Measurements from ENCODE around the gene NOTO.

The NOTO gene

DNA sequence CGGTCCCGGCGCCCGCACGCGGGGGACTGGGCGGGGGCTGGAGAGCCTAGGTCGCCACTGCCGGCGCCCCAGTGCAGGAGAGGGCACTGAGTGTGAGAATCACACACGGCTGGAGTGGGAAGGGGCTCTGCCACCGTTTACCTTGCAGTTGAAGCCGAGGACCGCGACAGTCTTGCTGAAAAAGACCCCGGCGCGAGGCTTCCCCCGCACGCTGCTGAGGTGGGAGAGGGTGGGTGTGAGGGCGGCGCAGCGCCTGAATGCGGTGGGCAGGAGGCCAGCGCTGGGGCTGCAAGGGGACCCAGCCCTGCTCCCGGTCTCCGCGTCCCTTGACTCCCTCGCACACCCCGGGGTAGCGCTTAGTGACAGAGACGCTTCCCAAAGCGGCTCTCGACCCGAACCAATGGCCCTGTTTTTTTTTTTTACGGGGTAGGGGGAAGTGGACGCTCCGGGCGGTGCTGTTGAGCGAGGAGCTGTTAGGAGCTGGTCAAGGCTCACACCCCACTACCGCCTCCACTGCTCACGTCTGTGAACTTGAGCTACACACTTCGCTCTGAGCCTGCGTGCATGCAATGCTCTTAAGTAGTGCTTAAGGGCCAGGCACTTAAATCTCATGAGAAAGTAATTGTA, 794 bp downstream of the NOTO start:
- DNase-seq, result no peak

DNA sequence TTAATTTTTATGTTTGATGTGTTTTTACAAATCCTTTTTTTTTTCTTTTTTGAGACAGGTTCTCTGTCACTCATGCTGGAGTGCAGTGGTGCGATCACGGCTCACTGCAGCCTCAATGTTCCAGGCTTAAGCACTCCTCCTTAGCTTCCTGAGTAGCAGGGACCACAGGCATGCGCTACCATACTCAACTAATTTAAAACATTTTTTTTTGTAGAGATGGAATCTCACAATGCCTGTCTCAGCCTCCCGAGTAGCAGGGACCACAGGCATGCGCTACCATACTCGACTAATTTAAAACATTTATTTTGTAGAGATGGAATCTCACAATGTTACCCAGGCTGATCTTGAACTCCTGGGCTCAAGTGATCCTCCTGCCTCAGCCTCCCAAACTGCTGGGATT, 3.2 kb downstream of the NOTO start:
- DNase-seq, result no peak

DNA sequence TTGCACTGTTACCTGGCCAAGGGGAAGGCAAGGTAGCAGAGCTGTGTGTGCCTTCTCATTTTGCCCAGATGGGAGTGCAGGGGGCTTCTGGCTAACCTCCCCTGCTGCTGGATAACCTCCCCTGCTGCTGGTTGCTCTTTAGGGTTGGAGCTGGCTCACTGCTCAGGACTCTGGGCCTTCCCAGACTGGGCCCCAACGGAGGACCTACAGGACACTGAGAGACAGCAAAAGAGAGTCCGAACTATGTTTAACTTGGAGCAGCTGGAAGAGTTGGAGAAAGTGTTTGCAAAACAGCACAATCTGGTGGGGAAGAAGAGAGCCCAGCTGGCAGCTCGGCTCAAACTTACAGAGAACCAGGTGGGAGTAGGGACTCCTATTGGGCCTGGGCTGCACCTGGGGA, 5.9 kb downstream of the NOTO start:
- no peak for DNase-seq

DNA sequence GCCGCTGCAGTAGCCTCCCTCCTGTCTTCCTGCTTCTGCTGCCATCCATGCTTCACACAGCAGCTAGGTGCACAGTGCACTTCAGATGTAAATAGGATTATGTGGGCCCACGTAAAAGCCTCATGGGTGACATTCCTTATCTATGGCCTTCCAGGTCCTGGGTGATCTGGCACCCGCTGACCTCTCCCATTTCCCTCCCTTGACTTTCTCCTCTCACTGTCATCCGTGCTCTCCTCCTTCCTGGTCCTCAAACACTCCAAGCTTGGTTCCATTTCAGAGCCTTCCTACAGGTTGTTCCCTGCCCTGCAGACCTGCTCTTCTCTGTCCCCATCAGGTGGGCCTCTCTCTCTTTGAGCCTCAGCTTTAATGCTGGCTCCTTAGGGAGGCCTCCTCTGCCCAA, 7.6 kb downstream of the NOTO start:
- no peak for DNase-seq

DNA sequence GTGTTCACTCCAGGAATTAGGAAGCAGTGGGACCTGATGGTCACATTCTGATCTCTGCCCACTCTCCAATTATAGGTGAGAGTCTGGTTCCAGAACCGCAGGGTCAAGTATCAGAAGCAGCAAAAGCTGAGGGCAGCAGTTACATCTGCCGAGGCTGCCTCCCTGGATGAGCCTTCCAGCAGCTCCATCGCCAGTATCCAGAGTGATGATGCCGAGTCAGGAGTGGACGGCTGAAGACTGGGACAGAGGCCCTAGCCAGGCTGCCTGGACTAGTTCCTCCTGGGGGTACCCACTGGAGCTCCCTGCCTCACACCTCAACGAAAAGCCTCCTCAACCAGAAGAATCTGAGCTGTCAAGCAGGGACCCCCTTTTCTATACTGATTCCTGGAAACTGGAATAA, 8.3 kb downstream of the NOTO start:
- DNase-seq, result no peak

DNA sequence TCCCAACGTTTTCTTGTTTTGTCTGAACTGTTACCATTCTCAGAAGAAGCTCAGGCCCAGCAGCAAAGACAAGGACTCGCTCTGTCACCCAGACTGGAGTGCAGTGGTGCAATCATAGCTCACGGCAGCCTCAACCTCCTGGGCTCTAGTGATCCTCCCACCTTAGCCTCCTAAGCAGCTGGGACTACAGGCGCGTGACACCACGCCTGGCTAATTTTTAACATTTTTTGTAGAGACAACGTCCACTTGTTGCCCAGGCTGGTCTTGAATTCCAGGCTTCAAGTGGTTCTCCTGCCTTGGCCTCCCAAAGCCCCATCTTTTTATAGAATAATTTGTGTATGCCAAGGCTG, 9.7 kb downstream of the NOTO start:
- DNase-seq, result no peak

DNA sequence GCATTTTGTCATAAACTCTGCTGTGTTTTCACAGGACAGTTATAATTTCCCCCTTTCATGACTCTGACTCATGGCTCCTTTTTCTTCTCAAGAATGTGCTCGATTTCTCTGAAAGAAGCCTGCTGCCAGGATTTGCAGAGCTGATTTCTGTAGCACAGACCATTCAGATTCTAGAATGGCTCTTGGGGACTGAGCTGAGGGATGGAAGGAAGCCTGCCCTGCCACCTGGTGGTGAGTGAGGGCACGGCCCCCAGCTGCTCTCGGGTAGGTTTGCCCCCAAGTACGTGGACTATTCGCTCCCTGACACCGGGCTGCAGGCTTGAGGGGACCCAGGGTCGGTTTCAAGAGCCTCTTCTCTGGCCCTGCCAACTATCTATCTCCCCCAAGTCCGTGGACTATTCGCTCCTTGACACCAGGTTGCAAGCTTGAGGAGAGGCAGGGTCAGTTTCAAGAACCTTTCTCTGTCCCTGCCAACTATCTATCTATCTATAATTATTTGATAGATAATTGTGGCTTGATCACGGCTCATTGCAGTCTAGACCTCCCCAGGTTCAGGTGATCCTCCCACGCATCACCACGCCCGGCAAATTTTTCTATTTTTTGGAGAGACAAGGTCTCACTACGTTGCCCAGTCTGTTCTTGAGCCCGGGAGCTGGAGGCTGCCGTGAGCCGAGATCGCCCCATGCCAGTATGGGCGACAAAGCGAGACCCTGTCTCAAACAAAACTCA, 10.2 kb downstream of the NOTO start:
- peak; percentile 62 to 68 for DNase-seq

DNA sequence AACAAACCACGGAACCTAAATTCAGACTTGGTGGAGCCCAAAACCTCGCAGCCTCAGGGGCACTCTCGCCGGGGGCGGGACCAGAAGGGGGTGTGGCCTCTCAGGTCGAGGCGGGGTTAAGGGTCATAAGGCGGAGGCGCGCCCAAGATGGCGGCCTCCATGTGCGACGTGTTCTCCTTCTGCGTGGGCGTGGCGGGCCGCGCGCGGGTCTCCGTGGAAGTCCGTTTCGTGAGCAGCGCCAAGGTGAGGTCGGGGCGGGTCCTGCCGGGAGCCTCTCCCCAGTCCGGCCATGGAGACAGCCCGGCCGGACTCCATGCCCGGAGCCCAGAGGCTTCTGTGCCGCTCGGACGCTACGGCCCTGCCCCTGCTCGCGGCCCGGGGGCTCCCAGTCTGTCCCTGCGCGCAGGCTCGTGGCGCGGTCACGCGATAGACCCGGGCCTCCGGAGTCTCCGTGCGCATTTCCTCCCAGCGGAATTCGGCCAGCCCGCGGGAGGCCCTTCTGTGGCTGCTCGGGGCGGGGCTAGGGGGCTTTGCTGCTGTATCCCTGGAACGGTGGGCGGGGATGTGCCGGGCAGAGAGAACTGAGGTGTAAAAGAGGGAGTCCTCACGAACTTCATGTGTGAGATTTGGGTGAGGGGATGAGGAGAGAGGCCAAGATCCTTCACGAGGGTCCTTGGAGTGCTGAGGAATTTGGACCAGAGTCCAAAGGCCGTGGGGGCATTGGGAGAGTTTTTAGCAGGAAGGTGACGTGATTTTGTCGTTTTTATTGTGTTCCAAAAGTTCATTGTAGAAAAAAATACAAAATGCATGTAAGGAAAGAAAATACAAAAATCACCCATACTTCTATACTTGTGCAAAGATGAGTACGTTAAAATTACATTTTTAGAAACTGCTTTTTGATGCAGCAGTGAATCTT, 12.0 kb downstream of the NOTO start, which contains the start of gene SMYD5:
SMYD5 (plus strand) TSS at position 126 of the 916 bp plus-strand sequence; CDS start at position 148, 22 bp downstream.
- DNase-seq, result peak; percentile 92 to 95

DNA sequence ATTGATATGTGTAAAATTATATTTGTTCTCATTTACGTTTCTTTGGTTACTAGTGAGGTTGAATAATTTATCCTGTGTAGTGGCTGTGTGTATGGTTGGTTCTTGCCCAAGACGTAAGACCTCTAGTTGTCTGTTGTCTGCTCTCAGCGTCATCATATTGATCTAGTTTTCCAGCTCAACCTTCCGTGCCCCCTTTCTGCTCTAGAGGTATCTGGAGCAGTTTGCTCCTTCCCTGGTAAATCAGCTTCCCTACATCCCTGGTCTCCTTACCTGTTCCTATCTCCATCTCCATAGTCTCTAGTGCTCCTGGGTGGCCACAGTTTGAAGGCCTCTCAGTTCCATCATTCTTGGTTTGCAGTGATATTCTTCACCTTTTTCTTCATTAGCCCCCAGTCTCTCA, 12.9 kb downstream of the NOTO start:
- DNase-seq, result no peak

DNA sequence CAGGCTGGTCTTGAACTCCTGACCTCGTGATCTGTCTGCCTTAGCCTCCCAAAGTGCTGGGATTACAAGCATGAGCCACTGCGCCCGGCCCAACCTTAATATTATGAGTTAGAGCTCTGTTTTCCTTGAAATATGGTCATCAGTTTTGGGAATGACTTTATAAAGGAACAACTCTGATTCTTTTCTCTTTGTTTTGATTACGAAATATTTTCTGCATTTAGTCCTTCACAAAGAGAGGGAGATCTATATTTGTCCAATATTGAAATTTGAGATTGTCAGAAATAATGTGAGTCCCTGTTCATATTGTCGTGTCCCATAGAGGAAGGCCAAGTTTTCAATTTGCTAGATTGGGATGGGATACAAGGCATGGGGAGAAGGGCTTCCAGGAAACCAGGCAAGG, 14.8 kb downstream of the NOTO start:
- DNase-seq, result no peak

DNA sequence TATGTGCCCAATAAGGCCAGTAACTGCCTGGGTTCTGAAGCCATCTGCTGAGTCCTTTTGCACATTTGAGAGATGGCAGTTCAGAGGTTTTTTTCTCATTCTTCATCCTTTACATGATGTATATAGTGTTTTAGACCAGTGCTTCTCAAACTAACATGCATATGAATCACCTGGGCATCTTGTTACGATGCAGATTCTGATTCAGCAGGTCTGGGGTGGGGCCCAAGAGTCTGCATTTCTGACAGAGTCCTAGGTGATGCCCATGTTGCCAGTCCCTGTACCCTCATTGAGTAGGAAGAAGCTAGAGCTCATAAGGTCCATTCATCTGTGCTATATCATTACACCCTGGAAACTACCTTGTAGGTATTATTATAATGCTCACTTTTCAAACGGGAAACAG, 15.5 kb downstream of the NOTO start:
- no peak for DNase-seq

DNA sequence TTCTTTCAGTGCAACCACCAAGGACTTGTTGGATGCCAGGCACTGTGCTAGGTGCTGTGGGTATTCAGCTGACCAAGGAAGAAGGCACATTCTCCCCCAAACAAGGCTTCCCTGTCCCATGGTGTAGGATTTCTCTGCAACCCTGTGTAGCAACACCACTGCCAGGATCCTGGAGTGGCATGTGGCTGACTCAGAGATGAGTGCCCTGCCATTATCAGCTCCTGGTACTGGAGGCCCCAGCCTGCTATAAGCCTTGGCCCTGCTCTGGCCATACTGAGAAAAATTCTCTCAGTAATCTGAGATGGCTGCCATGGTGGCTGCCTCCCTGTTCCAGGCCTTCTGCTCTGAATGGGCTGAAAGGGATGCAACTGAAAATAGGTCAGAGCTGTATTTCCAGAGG, 15.9 kb downstream of the NOTO start:
- no peak for DNase-seq

DNA sequence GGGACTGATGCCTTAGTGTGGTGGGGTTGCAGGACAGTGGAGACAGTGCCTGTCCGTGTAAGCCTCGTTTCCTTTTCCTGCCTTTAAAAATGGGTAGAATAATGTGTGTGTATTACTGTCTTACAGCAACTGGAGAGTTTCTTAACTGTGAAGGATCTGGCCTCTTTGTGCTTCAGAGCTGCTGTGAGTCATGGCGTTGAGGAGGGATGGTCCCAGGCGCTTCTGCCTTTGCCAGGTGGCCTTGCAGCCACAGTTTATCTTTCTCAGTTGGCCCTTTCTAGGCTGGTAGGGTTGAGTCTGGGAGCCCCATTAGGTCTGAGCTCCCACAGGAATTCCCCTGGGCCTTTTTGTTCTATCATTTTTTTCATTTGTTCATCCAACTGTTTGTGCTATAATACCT, 21.4 kb downstream of the NOTO start:
- no peak for DNase-seq

DNA sequence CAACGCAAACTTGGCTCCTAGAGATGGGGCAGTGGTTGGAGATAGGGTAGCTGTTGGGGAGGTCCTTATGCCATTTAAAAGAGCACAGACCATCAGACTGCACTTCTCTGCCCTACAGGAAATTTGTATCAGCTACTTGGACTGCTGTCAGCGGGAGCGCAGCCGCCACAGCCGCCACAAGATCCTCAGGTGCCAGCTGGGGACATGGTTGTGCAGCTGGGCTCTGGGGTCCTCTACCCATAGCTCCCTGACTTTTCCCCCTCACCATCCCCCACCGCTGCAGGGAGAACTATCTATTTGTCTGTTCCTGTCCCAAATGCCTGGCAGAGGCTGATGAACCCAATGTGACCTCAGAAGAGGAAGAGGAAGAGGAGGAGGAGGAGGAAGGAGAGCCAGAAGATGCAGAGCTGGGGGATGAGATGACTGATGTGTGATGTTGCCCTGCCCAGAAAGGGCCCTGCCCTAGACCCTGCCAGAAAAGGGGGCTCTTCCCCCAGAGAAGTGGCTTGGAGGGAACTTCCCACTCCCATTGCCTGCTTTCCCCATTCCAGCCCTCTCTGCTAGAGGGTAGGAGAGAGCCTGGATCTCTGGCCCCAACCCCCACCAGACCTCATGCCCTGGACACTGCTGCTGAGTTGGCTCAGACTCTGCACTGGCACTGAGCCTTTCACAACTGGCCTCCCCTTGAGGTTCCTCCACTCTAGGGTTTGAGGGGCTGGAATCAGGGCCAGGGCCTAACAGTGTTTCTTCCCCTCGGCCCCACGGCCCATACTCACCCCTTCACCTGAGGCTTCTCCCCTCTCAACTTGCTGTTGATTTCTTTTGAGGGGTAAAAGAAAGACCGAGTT, 23.4 kb downstream of the NOTO start:
- DNase-seq, result no peak

DNA sequence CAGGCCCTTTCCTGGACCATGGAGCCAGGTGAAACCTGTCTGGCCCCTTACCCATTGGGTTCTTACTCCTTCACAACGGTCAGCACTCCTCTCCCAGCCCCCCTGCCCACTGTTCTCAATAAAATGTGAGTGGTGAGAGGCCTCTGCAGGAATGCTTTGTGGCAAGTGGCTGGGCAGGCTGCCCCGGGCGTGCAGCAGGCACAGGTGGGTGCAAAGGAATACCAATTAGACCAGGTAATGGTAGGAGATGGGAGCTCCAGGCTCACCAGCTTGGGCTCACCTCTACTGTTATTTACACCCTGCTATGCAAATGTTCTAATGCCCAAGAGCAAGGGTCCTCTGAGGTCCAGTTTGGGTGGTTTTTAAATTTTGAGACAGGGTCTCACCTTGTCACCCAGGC, 24.7 kb downstream of the NOTO start:
- DNase-seq, result no peak

DNA sequence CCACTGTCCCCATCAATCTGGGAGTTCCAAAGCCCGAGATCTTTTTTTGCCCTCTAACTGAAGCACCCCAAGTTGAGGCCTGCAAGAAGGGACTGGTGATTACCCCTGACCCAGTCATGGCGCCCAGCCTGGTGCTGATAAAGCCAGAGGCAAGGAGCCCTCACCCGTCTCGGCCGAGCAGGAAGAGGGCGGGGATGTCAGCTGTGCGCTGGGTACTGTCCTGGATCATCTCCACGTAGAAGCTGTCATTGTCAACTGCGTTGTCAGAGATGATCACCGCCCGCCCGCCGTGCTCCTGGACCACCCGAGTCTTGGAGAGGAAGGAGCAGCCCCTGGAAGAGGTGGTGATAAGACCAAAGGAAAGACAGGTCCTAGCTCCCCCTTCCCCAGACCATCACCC, 26.3 kb downstream of the NOTO start:
- DNase-seq, result no peak

DNA sequence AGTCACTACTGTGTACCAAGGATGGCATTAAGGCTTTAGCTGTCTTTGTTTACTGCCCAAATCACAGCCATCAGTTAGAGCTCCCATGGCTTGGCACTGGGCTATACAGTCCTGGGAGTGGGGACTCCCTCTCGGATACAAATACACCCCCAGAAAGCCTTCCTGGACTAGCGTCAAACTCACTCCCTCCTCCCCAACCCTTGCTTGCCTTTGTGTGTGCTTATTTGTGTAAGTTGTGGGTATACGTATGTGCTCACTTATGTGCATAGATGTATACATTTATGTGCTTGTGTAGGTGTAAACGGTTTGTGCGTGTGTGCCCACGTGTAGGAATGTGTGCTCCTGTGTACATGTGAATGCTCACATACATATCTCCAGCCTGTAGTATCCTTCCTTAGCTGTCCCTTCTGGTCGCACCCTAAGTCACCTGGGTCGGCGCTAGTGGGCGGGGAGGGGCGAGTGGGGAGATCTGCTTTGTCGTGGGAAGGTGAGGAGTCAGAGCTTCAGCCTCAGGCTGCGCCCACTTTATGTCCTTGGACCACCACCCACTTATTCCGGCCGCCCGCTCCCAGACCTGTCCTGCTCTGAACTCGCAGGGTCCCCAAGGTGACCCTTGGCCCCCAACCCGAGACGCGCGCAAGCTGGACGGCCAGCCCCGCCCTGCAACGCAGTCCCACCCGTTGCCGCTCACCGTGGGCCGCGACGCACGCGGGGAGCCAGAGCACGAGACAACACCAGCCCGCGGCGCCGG, 30.2 kb downstream of the NOTO start:
- peak in 1 of 2 donors; percentile 27 for DNase-seq

DNA sequence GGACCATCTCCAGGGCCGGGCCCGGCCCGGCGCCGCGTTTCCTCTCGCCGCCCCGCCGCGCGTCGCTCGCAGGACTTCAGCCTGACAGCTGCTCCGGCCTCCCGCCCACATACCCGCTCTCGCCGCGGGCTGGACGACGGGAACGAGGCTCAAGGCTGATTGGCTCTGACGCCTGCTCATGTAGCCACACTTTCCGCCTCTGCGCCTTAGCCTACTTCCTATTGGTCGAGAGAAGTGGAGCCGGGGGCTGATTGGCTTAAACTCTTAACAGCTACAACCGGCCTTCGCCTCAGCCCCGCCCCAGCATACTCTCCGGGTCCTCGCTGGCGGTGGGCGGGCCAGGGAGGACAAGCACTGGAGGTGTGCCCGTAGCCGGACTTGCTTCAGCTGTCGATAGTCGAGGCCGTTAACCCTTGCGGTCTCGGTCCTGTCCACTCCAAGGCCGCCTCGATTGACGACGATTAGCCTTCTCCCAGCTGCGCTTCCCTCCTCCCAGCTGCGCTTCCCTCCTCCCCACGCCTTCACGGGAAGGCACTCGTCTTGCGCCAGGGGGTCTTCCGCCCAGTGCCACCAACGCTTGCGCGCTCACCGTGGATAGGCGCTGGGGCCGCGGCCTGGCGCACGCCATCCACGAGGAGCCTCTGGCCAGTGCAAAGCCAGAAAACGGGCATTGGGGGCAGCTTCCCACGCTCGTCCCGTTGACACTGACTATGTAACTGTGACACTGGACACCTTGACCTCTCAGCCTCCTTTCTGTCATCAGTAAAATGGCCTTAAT, 31.0 kb downstream of the NOTO start, which contains the start of gene PRADC1:
PRADC1 (minus strand) TSS at position 86 of the 778 bp plus-strand sequence; CDS start at position 7, 79 bp downstream.
- DNase-seq, result peak; percentile 91 to 93

DNA sequence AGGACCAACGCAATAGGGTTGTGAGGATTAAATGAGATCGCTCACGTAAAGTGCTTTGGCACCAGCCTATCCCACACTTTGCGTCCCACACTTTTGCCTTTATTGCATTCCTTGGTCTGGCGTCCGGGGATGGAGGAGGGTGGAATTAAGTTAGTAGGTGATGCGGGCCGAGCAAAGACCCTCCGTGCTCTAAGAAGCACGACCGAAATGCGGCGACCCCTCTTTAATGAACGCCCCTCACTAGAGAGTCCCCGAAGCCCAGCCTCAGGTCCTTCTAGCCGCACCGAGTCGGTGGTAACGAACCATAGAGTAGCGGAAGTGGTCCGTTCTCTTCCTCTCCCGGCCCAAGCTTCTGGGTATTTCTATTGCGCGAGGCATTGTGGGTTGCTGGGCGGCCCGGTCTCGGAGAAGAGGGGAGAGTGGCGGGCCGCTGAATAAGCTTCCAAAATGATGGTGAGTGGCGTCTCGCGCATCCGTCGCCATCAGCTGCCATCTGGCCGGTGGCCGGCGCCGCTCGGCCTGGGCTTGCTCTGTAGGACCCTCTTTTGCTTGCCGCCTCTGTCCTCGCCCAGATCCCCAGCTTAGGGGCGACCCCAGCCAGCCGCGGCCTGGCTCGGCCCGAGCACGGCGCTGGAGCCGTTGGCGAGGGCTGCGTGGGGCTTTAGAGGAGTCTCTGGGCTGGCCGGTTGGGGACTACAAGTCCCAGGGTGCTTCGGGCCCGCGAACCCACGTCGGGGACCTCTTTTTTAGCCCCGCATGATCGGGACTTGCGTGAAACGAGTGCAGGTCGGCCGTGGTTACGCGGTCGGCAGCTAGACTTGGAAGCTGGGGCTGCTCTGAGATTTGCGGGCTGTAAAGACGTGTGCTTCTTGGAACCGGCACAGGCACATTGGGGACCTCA, 31.8 kb downstream of the NOTO start, which contains the start of gene CCT7:
CCT7 (plus strand) TSS at position 377 of the 901 bp plus-strand sequence; CDS start at position 448, 71 bp downstream.
- DNase-seq, result peak; percentile 85 to 86
